K562 (cell line): Measurements from ENCODE around the gene ADAMTS14. TPM values are rescaled to one million over a fixed set of nuclear protein-coding genes. Genes with fewer than 3 reads are reported as not detected.

Experiments used
- BRF1 ChIP-seq: IDR thresholded peaks from 3 replicates; pipeline ENCODE4 v1.6.1; 2011; ENCODE audit warnings: borderline replicate concordance, mild to moderate bottlenecking; ENCODE audit not compliant: insufficient read length; ENCODE audit errors: extremely low read depth
- DDX20 ChIP-seq: fragments of 450-650 bp; IDR thresholded peaks from 2 replicates; pipeline ENCODE4 v1.6.1; 2016; ENCODE audit warnings: missing genetic modification characterization, low read depth, mild to moderate bottlenecking, missing compliant biosample characterization, moderate library complexity
- DIDO1 ChIP-seq: fragments of 450-650 bp; IDR thresholded peaks from 2 replicates; pipeline ENCODE4 v1.6.1; 2016; ENCODE audit warnings: low read depth, missing biosample characterization, missing genetic modification characterization
- DMBX1 ChIP-seq: fragments of 250-450 bp; sonication (Bioruptor Pico); IDR thresholded peaks from 2 replicates; pipeline ENCODE4 v1.8.0; 2022; ENCODE audit warnings: inconsistent platforms, mild to moderate bottlenecking, moderate library complexity, borderline replicate concordance
- ELF1 ChIP-seq: fragments of 200-800 bp; sonication (Bioruptor generic); IDR thresholded peaks from 2 replicates; pipeline ENCODE4 v1.6.1; 2016; ENCODE audit warnings: missing genetic modification characterization, missing compliant biosample characterization
- EP400 ChIP-seq: fragments of 450-650 bp; IDR thresholded peaks from 2 replicates; pipeline ENCODE4 v1.6.1; 2017; ENCODE audit warnings: antibody characterized with exemption, mild to moderate bottlenecking, moderate library complexity
- EWSR1 ChIP-seq: fragments of 450-650 bp; IDR thresholded peaks from 2 replicates; pipeline ENCODE4 v1.6.1; 2018; ENCODE audit warnings: borderline replicate concordance, mild to moderate bottlenecking, low read depth, moderate library complexity; ENCODE audit not compliant: partially characterized antibody
- FOXJ2 ChIP-seq: fragments of 200-800 bp; sonication (Bioruptor generic); IDR thresholded peaks from 2 replicates; pipeline ENCODE4 v1.6.1; 2016; ENCODE audit warnings: missing genetic modification characterization, missing compliant biosample characterization
- LCOR ChIP-seq: sonication (generic); formaldehyde crosslinking; IDR thresholded peaks from 2 replicates; pipeline ENCODE4 v1.8.0; 2022; ENCODE audit warnings: mild to moderate bottlenecking, missing genetic modification reagents
- MEIS2 ChIP-seq: fragments of 450-650 bp; IDR thresholded peaks from 2 replicates; pipeline ENCODE4 v1.6.1; 2014; ENCODE audit warnings: mild to moderate bottlenecking; ENCODE audit not compliant: partially characterized antibody
- PML ChIP-seq: IDR thresholded peaks from 2 replicates; pipeline ENCODE4 v1.6.1; 2012; ENCODE audit warnings: low read length, inconsistent platforms
- POLR2B ChIP-seq: fragments of 450-650 bp; IDR thresholded peaks from 2 replicates; pipeline ENCODE4 v1.6.1; 2018; ENCODE audit warnings: low read depth; ENCODE audit not compliant: partially characterized antibody
- SRF ChIP-seq, 2 experiments: fragments of 250-450, 450-650 bp in 1 of 2; sonication (Bioruptor Pico) in 1 of 2; sonication (generic) in 1 of 2; formaldehyde crosslinking; IDR thresholded peaks; 2 replicates each; pipeline versions ENCODE4 v1.5.0 to v1.5.1; 2020 to 2022; ENCODE audit warnings: mild to moderate bottlenecking in 1 of 2, missing genetic modification reagents in 1 of 2
- SRSF7 ChIP-seq: fragments of 200-400 bp; formaldehyde crosslinking; optimal IDR thresholded peaks from 2 replicates; pipeline ENCODE3; 2017; ENCODE audit warnings: mild to moderate bottlenecking, low read depth, low read length
- SUPT5H ChIP-seq: fragments of 450-650 bp; IDR thresholded peaks from 2 replicates; pipeline ENCODE4 v1.6.1; 2016
- TAF7 ChIP-seq: fragments of 450-650 bp; IDR thresholded peaks from 2 replicates; pipeline ENCODE4 v1.6.1; 2016; ENCODE audit warnings: missing genetic modification characterization, missing compliant biosample characterization
- ZBED1 ChIP-seq: IDR thresholded peaks from 2 replicates; pipeline ENCODE4 v1.6.1; 2014
- ZC3H11A ChIP-seq: IDR thresholded peaks from 2 replicates; pipeline ENCODE4 v1.6.1; 2012; ENCODE audit warnings: low read depth, low read length, improper control_type of control experiment
- ZNF224 ChIP-seq: sonication (generic); formaldehyde crosslinking; IDR thresholded peaks from 2 replicates; pipeline ENCODE4 v1.8.0; 2022; ENCODE audit warnings: mild to moderate bottlenecking, missing genetic modification reagents
- ZNF24 ChIP-seq: fragments of 450-650 bp; IDR thresholded peaks from 2 replicates; pipeline ENCODE4 v1.6.1; 2016
- ZNF408 ChIP-seq: fragments of 250-450 bp; sonication (Bioruptor Pico); IDR thresholded peaks from 2 replicates; pipeline ENCODE4 v1.4.0; 2020; ENCODE audit warnings: low read depth, mild to moderate bottlenecking, moderate library complexity
- ZNF586 ChIP-seq: fragments of 450-650 bp; formaldehyde crosslinking; conservative IDR thresholded peaks from 2 replicates; pipeline ENCODE4 v1.4.0; 2020; ENCODE audit warnings: mild to moderate bottlenecking, moderate library complexity
- ZNF668 ChIP-seq: fragments of 250-450 bp; sonication (Bioruptor Pico); IDR thresholded peaks from 2 replicates; pipeline ENCODE4 v1.8.0; 2022; ENCODE audit warnings: mild to moderate bottlenecking, inconsistent platforms
- polyA plus RNA-seq, 8 experiments: library from polyadenylated mRNA; depleted of rRNA in 4 of 8; stranded (reverse) in 5 of 8; unstranded in 3 of 8; fragments of >200 nt; fragmentation: Nextera tagmentation in 2 of 8; fragmentation: Illumina TruSeq in 1 of 8; extraction: Ambion mirVana in 2 of 8; extraction: Trizol in 1 of 8; gene quantifications; 2 replicates each; pipeline versions ENCODE4 v1.2.1 to v1.2.3, GENCODE V29; 2011 to 2014; ENCODE audit warnings: inconsistent platforms in 1 of 8, missing spikeins in 1 of 8
- total RNA-seq, 7 experiments: library from RNA; depleted of rRNA in 6 of 7; stranded (reverse); fragments of >200 nt in 6 of 7; fragmentation: Illumina TruSeq in 2 of 7; extraction: Trizol in 2 of 7; gene quantifications; 2 replicates each; pipeline versions ENCODE4 v1.2.1 to v1.2.3, GENCODE V29; 2011 to 2021; ENCODE audit warnings: low replicate concordance in 1 of 7
- TF ChIP-seq, protein P1 (sequence below), 2 experiments: fragments of 450-650 bp; conservative IDR thresholded peaks; 2 replicates each; pipeline ENCODE4 v1.6.1; 2017; ENCODE audit warnings: mild to moderate bottlenecking in 2 of 2, moderate library complexity in 2 of 2
- TF ChIP-seq, protein P2 (sequence below): fragments of 250-450 bp; sonication (Bioruptor Pico); IDR thresholded peaks from 2 replicates; pipeline ENCODE4 v1.9.0; 2021; ENCODE audit warnings: mild to moderate bottlenecking, inconsistent platforms
- TF ChIP-seq, protein P3 (sequence below): sonication (generic); formaldehyde crosslinking; IDR thresholded peaks from 2 replicates; pipeline ENCODE4 v1.8.0; 2022; ENCODE audit warnings: mild to moderate bottlenecking, low read depth, missing genetic modification reagents

ADAMTS14 gene
- total and polyA plus RNA-seq, 9 of the 15 experiments (the other 6 are each of a cell fraction or from before 2014, with no cell fraction given) = 0.04 to 37.4 (median 15.9) TPM

DNA sequence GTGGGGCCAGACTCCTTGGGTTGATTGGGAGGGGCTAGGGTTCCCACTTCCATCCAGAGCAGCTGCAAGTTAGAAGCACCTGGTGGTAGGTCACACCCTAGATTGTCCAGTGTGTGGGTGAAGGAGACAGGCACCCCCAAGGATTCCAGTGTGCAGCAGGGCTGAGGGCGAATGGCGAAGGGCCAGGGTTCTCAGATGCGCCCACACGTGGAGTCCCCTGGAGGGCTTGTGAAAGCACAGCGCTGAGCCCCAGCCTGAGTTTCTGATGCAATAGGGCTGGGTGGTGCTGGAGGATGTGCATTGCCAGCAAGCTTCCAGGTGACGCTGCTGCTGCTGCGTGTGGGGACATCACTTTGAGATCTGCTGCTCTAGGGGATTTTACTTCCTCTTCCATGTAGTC is 87.5 kb downstream of the ADAMTS14 start (continued):
- no peak for TF ChIP-seq SRF (CRISPR knock-in tag; IDR thresholded peaks at IDR 0.05)
- no peak for TF ChIP-seq BRF1
- TF ChIP-seq SRSF7 = no peak
- no peak for TF ChIP-seq POLR2B
- no peak for TF ChIP-seq SUPT5H
- TF ChIP-seq ZNF24 = no peak
- no peak for TF ChIP-seq ZNF586 (CRISPR knock-in tag)
- TF ChIP-seq ELF1 = no peak
- TF ChIP-seq MEIS2 = no peak
- TF ChIP-seq DDX20 (tag) = no peak
- TF ChIP-seq EP400 = peak; percentile 44
- TF ChIP-seq, protein P1, sequence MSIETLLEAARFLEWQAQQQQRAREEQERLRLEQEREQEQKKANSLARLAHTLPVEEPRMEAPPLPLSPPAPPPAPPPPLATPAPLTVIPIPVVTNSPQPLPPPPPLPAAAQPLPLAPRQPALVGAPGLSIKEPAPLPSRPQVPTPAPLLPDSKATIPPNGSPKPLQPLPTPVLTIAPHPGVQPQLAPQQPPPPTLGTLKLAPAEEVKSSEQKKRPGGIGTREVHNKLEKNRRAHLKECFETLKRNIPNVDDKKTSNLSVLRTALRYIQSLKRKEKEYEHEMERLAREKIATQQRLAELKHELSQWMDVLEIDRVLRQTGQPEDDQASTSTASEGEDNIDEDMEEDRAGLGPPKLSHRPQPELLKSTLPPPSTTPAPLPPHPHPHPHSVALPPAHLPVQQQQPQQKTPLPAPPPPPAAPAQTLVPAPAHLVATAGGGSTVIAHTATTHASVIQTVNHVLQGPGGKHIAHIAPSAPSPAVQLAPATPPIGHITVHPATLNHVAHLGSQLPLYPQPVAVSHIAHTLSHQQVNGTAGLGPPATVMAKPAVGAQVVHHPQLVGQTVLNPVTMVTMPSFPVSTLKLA (conservative IDR thresholded peaks at IDR 0.05) = no peak
- TF ChIP-seq ZNF668 (CRISPR knock-in tag) = no peak
- no peak for TF ChIP-seq ZC3H11A
- TF ChIP-seq DMBX1 (CRISPR knock-in tag) = peak; percentile 73
- no peak for TF ChIP-seq EWSR1
- TF ChIP-seq FOXJ2 (tag) = 0 out of 2 replicates have a peak, but pooled peaks have one; percentile 17
- TF ChIP-seq, protein P2, sequence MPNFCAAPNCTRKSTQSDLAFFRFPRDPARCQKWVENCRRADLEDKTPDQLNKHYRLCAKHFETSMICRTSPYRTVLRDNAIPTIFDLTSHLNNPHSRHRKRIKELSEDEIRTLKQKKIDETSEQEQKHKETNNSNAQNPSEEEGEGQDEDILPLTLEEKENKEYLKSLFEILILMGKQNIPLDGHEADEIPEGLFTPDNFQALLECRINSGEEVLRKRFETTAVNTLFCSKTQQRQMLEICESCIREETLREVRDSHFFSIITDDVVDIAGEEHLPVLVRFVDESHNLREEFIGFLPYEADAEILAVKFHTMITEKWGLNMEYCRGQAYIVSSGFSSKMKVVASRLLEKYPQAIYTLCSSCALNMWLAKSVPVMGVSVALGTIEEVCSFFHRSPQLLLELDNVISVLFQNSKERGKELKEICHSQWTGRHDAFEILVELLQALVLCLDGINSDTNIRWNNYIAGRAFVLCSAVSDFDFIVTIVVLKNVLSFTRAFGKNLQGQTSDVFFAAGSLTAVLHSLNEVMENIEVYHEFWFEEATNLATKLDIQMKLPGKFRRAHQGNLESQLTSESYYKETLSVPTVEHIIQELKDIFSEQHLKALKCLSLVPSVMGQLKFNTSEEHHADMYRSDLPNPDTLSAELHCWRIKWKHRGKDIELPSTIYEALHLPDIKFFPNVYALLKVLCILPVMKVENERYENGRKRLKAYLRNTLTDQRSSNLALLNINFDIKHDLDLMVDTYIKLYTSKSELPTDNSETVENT (CRISPR knock-in tag) = no peak
- no peak for TF ChIP-seq PML
- TF ChIP-seq DIDO1 (tag) = no peak
- no peak for TF ChIP-seq ZNF408 (CRISPR knock-in tag)
- TF ChIP-seq, protein P3, sequence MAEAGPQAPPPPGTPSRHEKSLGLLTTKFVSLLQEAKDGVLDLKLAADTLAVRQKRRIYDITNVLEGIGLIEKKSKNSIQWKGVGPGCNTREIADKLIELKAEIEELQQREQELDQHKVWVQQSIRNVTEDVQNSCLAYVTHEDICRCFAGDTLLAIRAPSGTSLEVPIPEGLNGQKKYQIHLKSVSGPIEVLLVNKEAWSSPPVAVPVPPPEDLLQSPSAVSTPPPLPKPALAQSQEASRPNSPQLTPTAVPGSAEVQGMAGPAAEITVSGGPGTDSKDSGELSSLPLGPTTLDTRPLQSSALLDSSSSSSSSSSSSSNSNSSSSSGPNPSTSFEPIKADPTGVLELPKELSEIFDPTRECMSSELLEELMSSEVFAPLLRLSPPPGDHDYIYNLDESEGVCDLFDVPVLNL (CRISPR knock-in tag) = no peak
- TF ChIP-seq TAF7 = no peak
- TF ChIP-seq LCOR = no peak
- no peak for TF ChIP-seq ZBED1
- no peak for TF ChIP-seq ZNF224 (CRISPR knock-in tag)
